WI38 (cell line): ENCODE results near the gene RPH3AL.

Source experiments
- H3K4me3 ChIP-seq: 2 replicates; pipeline ENCODE4 v1.5.1; 2011; ENCODE audit warnings: low read depth, mild to moderate bottlenecking, control low read depth, low read length
- TF ChIP-seq, protein P1 (sequence below): IDR thresholded peaks from 2 replicates; pipeline ENCODE4 v1.5.1; 2012; ENCODE audit warnings: low read depth, mild to moderate bottlenecking, control low read depth, low read length

RPH3AL gene

DNA sequence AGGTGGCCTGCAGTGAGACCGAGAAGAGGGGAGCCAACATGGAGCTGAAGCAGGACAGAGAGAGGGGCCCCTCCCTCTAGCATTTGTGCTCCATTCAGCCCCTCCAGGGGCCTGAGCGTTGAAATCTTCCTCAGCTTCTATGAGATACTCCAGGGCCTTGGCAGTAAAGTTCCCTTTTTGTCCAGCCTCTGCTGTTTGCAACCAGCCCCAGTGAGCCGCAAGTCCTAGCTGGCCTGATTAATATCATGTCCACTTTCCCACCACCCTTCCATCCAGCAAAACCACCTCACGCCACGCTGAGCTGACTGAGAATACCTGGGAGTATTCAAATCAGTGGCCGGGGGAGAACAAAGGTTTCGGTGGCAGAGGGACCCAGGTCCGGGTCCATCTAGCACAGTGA is 11.7 kb upstream of the RPH3AL start:
- no peak overlapping the region for H3K4me3 ChIP-seq
- TF ChIP-seq, protein P1, sequence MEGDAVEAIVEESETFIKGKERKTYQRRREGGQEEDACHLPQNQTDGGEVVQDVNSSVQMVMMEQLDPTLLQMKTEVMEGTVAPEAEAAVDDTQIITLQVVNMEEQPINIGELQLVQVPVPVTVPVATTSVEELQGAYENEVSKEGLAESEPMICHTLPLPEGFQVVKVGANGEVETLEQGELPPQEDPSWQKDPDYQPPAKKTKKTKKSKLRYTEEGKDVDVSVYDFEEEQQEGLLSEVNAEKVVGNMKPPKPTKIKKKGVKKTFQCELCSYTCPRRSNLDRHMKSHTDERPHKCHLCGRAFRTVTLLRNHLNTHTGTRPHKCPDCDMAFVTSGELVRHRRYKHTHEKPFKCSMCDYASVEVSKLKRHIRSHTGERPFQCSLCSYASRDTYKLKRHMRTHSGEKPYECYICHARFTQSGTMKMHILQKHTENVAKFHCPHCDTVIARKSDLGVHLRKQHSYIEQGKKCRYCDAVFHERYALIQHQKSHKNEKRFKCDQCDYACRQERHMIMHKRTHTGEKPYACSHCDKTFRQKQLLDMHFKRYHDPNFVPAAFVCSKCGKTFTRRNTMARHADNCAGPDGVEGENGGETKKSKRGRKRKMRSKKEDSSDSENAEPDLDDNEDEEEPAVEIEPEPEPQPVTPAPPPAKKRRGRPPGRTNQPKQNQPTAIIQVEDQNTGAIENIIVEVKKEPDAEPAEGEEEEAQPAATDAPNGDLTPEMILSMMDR: no peak

- no peak overlapping the region for H3K4me3 ChIP-seq
- TF ChIP-seq, protein P1: no peak
Measured at GRCh38 chr17:362721-363120, 10.1 kb upstream of the RPH3AL start.

DNA sequence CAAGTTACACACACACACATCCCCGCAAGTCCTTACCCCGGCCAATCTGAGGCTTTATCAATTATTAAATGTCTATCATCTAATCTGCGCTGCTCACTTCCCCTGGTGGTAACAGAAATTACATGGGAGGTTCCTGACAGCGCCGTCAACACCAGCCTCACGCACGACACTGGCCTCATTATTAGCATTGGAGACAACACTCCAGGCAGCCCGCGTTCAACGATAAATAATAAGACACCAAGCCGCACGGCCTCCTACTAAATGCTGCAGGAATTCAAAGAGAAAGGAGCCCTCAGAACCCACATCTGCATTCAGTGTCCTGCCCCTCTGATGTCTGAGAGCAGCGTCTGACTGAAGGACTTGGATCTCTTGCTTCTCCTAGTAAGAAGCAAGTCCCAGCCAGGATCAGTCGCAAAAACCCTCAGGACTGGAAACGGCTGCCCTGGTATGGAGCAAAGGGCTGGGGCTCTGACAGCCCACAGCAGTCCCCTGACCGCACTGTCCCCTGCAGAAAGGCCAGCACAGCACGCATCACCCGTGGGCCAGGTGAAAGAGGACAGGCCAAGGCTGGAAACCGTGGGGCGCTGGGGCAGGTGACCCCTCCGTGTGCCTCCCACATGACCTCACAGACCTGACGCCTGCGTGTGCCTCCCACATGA is 7.6 kb upstream of the RPH3AL start:
- TF ChIP-seq, protein P1: no peak
- H3K4me3 ChIP-seq: no peak overlapping the region

DNA sequence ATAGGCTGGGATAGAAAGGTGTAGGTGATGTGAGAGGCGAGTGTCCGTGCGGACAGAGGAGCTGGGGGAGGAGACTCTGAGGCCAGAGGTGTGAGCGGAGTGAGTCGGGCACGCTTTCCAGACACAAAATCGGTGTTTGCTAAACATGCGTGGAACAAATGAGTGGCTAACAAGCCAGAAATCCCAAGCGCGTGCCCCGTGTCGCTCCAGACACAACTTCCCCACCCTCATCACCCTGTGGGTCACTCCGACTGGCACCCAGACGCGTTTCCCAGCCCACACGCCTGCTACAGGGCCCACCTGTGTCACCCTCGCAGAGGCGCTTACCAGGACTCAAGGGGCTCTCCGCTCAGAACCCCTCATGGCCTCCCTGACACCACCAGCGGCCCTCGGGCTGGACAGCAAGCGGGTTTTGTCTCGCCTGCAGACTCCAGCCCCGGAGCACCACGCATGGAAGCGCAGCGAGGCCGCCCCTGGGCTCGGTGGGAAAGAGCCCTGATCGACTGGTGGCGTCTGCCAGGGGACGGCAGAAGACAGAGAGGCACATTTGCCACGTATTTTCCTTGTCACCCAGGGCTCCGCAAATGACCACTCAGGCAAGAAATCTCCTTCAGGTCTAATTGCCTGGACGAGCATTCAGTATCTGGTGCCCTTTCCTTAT is 6.0 kb upstream of the RPH3AL start:
- TF ChIP-seq, protein P1: no peak
- H3K4me3 ChIP-seq: no peak overlapping the region

GRCh38 chr17:357644-358043 is 5.0 kb upstream of the RPH3AL start:
- no peak overlapping the region for H3K4me3 ChIP-seq
- TF ChIP-seq, protein P1: no peak

DNA sequence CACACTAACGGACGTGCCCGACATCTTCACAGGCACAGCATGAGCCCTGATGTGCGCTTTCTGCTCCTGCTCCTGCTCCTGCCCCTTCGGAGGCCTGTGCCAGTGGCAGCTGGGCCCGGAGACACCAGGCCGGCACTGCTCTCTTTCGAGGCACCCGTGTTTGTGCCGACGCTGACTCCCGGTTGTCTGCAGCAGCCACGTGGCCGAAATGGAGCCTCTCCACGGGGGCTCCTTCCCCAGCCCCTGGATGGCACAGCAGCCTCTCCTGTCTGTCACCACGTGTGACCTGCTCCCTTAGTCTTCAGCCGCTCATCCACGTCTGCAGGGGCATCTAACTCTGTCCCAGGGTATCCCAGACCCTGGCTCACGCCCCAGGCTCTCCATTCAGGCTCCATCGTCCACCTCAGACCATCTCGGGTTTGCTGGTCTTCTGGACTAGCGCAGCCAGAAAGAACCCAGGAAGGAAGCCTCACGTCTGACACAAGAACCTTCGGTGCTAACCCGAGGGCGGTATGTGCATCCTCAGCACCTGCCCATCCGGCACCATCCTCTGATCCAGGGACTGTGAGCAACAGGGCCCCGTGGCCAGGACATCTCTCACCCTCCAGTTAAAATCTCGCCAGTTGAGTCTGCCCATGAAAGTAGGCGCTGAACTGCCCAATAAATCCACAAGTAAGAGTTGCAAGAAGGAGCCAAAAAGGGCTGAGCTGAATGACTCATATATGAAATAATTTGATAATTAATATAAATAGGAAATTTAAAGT is 4.2 kb upstream of the RPH3AL start:
- TF ChIP-seq, protein P1: no peak

More for the DNA sequence above, 4.2 kb upstream of the RPH3AL start:
- no peak overlapping the region for H3K4me3 ChIP-seq
